HEK293T (cell line): ENCODE data around the gene SP110.

Experiments used
- CTCF ChIA-PET: fragments of 350-600 bp; formaldehyde crosslinking; extraction: SDS; loops from one replicate; lab custom pipeline; 2021; ENCODE audit warnings: antibody characterized with exemption, inconsistent platforms; lab: Yijun Ruan, JAX
- POLR2A ChIA-PET: fragments of 350-600 bp; formaldehyde crosslinking; extraction: SDS; loops from one replicate; lab custom pipeline; 2020; ENCODE audit warnings: antibody characterized with exemption, inconsistent platforms; lab: Yijun Ruan, JAX
- DNase-seq: peaks from one replicate; pipeline ENCODE4 v3.0.0; 2012; ENCODE audit warnings: mixed read lengths; ENCODE audit errors: extremely low spot score
- ARNT ChIP-seq: fragments of 450-650 bp; IDR thresholded peaks from 2 replicates; pipeline ENCODE4 v1.6.1; 2017; ENCODE audit warnings: mild to moderate bottlenecking
- BHLHE40 ChIP-seq: fragments of 450-650 bp; IDR thresholded peaks from 2 replicates; pipeline ENCODE4 v1.6.1; 2016; ENCODE audit warnings: mild to moderate bottlenecking, moderate library complexity, borderline replicate concordance
- CTBP1 ChIP-seq: fragments of 450-650 bp; IDR thresholded peaks from 2 replicates; pipeline ENCODE4 v1.6.1; 2016; ENCODE audit warnings: borderline replicate concordance
- ELF4 ChIP-seq: fragments of 450-650 bp; IDR thresholded peaks from 2 replicates; pipeline ENCODE4 v1.6.1; 2017; ENCODE audit warnings: antibody characterized with exemption
- FOXA1 ChIP-seq: fragments of 450-650 bp; IDR thresholded peaks from 2 replicates; pipeline ENCODE4 v1.6.1; 2016; ENCODE audit warnings: mild to moderate bottlenecking
- FOXK2 ChIP-seq: fragments of 450-650 bp; IDR thresholded peaks from 2 replicates; pipeline ENCODE4 v1.6.1; 2016; ENCODE audit warnings: mild to moderate bottlenecking
- FOXM1 ChIP-seq: fragments of 450-650 bp; IDR thresholded peaks from 2 replicates; pipeline ENCODE4 v1.6.1; 2017; ENCODE audit warnings: mild to moderate bottlenecking, borderline replicate concordance
- HDGF ChIP-seq: fragments of 450-650 bp; IDR thresholded peaks from 2 replicates; pipeline ENCODE4 v1.6.1; 2017; ENCODE audit warnings: antibody characterized with exemption, borderline replicate concordance
- L3MBTL2 ChIP-seq: fragments of 450-650 bp; conservative IDR thresholded peaks from 2 replicates; pipeline ENCODE4 v1.6.1; 2016; ENCODE audit warnings: mild to moderate bottlenecking
- LEF1 ChIP-seq: fragments of 450-650 bp; IDR thresholded peaks from 2 replicates; pipeline ENCODE4 v1.6.1; 2017; ENCODE audit warnings: mild to moderate bottlenecking, borderline replicate concordance
- NFRKB ChIP-seq: fragments of 450-650 bp; IDR thresholded peaks from 2 replicates; pipeline ENCODE4 v1.6.1; 2016; ENCODE audit warnings: mild to moderate bottlenecking, moderate library complexity
- PKNOX1 ChIP-seq: fragments of 450-650 bp; IDR thresholded peaks from 2 replicates; pipeline ENCODE4 v1.6.1; 2016
- SP1 ChIP-seq: fragments of 450-650 bp; IDR thresholded peaks from 2 replicates; pipeline ENCODE4 v1.6.1; 2017
- SUZ12 ChIP-seq: fragments of 450-650 bp; IDR thresholded peaks from 2 replicates; pipeline ENCODE4 v1.6.1; 2016; ENCODE audit warnings: mild to moderate bottlenecking
- TARDBP ChIP-seq: fragments of 450-650 bp; IDR thresholded peaks from 2 replicates; pipeline ENCODE4 v1.6.1; 2016
- ZNF384 ChIP-seq: fragments of 450-650 bp; IDR thresholded peaks from 2 replicates; pipeline ENCODE4 v1.6.1; 2016

The SP110 gene

GRCh38 chr2:230160112-230160660 is 59.6 kb downstream of the SP110 start:
- POLR2A ChIA-PET: no interaction called here
- CTCF ChIA-PET: interaction anchor here (0.6 to 2.3 kb wide), 14 partner anchors 9 to 1126 kb away, joined by 3 to 12 read pairs (median 4); no protein-coding TSS in a partner anchor
- peak; percentile 97 for TF ChIP-seq ZNF384
- no peak for TF ChIP-seq HDGF
- peak; percentile 66 for DNase-seq

GRCh38 chr2:230158468-230158867 is 61.3 kb downstream of the SP110 start:
- POLR2A ChIA-PET: no interaction called here
- no peak for DNase-seq
- no peak for TF ChIP-seq ZNF384
- TF ChIP-seq NFRKB: no peak
- TF ChIP-seq FOXM1: no peak
- TF ChIP-seq L3MBTL2: no peak
- TF ChIP-seq BHLHE40: no peak
- no peak for TF ChIP-seq ELF4
- TF ChIP-seq FOXA1: no peak
- TF ChIP-seq SUZ12: no peak
- no peak for TF ChIP-seq HDGF
- TF ChIP-seq TARDBP: no peak
- TF ChIP-seq ARNT: no peak
- no peak for TF ChIP-seq FOXK2
- TF ChIP-seq SP1: no peak
- no peak for TF ChIP-seq LEF1
- no peak for TF ChIP-seq PKNOX1
- no peak for TF ChIP-seq CTBP1
- CTCF ChIA-PET: interaction anchor here (0.6 to 2.3 kb wide), 3 partner anchors 8 to 216 kb away, joined by 3 to 12 read pairs (median 10); no protein-coding TSS in a partner anchor

GRCh38 chr2:230156782-230157699 is 62.7 kb downstream of the SP110 start:
- ChIA-PET CTCF (no interaction called here), POLR2A (no interaction called here)
- no peak for DNase-seq
- TF ChIP-seq LEF1: no peak
- no peak for TF ChIP-seq NFRKB
- TF ChIP-seq CTBP1: no peak
- TF ChIP-seq TARDBP: no peak
- no peak for TF ChIP-seq FOXK2
- no peak for TF ChIP-seq FOXA1
- TF ChIP-seq HDGF: no peak
- no peak for TF ChIP-seq ARNT
- no peak for TF ChIP-seq ZNF384
- TF ChIP-seq SP1: no peak
- no peak for TF ChIP-seq L3MBTL2
- TF ChIP-seq ELF4: no peak

- no peak for TF ChIP-seq SUZ12
- POLR2A ChIA-PET: no interaction called here
- DNase-seq: no peak
- CTCF ChIA-PET: no interaction called here
These were observed 64.4 kb downstream of the SP110 start for GRCh38 chr2:230155359-230155758.

- POLR2A ChIA-PET: no interaction called here
- TF ChIP-seq LEF1: no peak
- TF ChIP-seq FOXA1: no peak
- no peak for TF ChIP-seq ELF4
- TF ChIP-seq FOXK2: no peak
- TF ChIP-seq SUZ12: no peak
- TF ChIP-seq ZNF384: no peak
- no peak for TF ChIP-seq BHLHE40
- no peak for TF ChIP-seq HDGF
- CTCF ChIA-PET: no interaction called here
- no peak for DNase-seq
These were observed 66.3 kb downstream of the SP110 start for GRCh38 chr2:230153390-230153976.

GRCh38 chr2:230152334-230152733 is 67.5 kb downstream of the SP110 start:
- no peak for DNase-seq
- ChIA-PET POLR2A (no interaction called here), CTCF (no interaction called here)
- TF ChIP-seq HDGF (no peak), PKNOX1 (no peak), ELF4 (no peak), TARDBP (no peak), ZNF384 (no peak), SP1 (no peak), BHLHE40 (no peak), FOXK2 (no peak), SUZ12 (no peak), NFRKB (no peak), FOXM1 (no peak), L3MBTL2 (no peak), LEF1 (no peak), CTBP1 (no peak), FOXA1 (no peak)
